SU-DHL-6 (cell line): ENCODE measurements around the gene FBXO42.

Source experiments
- CTCF ChIP-seq: fragments of 200-600 bp; sonication (generic); IDR thresholded peaks from one replicate; pipeline ENCODE4 v1.5.1; 2017; ENCODE audit warnings: antibody characterized with exemption, mild to moderate bottlenecking, low read length, moderate library complexity; ENCODE audit not compliant: insufficient read depth, poor library complexity, severe bottlenecking
- EZH2phosphoT487 ChIP-seq: fragments of 200-600 bp; sonication (generic), shearing (Covaris generic); conservative IDR thresholded peaks from 2 replicates; pipeline ENCODE4 v1.6.1; 2018; ENCODE audit warnings: mild to moderate bottlenecking, antibody characterized with exemption, low read length, moderate library complexity, mixed read lengths

DNA sequence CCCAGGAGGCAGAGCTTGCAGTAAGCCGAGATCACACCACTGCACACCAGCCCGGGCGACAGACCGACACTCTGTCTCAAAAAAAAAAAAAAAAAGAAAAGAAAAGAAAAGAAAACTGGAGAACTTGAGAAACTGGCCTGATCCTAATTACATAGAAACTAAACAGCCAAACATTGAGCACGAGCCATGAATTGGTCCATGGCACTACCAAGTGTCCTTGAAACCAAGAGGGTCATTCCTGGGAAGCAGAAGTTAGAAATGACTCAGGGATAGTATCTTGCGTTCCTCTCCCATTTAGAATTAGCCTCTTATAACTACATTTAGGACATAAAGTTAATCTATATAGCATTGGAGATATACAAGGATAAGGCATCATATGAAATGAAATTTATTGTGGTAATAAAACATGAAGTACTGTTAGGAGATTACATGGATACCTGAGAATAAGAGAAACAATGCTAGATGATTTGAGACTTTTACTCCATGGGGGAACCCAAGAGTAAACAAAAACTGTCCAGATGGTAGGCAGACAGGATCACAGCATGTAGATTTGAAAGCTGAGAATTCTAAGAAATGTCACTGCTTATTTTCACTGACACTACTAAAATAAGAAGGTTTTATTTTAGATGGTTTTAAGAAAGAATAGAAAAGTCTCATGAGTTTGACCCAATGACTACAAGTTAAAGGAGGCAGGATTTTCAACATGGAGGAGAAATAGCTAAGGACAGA is 75.8 kb downstream of the FBXO42 start:
- TF ChIP-seq CTCF, result no peak
- TF ChIP-seq EZH2phosphoT487, result no peak
